Parathyroid adenoma (tissue), 2 donors: Measurements from ENCODE around the gene DGKK.

Experiments
- H2AFZ ChIP-seq: fragments of 300-600 bp; sonication (generic); one replicate; pipeline ENCODE4 v1.7.0; 2017; ENCODE audit warnings: antibody characterized with exemption, mild to moderate bottlenecking
- H3K27ac ChIP-seq: fragments of 300-600 bp; sonication (generic); one replicate; pipeline ENCODE4 v1.7.0; 2017
- H3K27me3 ChIP-seq: fragments of 300-600 bp; sonication (generic); one replicate; pipeline ENCODE4 v1.7.0; 2017; ENCODE audit warnings: low read length; ENCODE audit not compliant: control insufficient read depth, insufficient read depth
- H3K36me3 ChIP-seq: fragments of 300-600 bp; sonication (generic); one replicate; pipeline ENCODE4 v1.7.0; 2017; ENCODE audit warnings: low read length; ENCODE audit not compliant: control insufficient read depth, insufficient read depth
- H3K4me1 ChIP-seq: fragments of 300-600 bp; sonication (generic); one replicate; pipeline ENCODE4 v1.7.0; 2017; ENCODE audit warnings: control low read depth
- H3K4me2 ChIP-seq: fragments of 300-600 bp; sonication (generic); one replicate; pipeline ENCODE4 v1.7.0; 2017; ENCODE audit warnings: low read length
- H3K4me3 ChIP-seq: fragments of 300-600 bp; sonication (generic); one replicate; pipeline ENCODE4 v1.7.0; 2017; ENCODE audit warnings: low read depth, low read length
- H3K79me2 ChIP-seq: fragments of 300-600 bp; sonication (generic); one replicate; pipeline ENCODE4 v1.7.0; 2017; ENCODE audit warnings: control low read depth
- H3K9ac ChIP-seq: fragments of 300-600 bp; sonication (generic); one replicate; pipeline ENCODE4 v1.7.0; 2017; ENCODE audit warnings: mild to moderate bottlenecking
- H3K9me3 ChIP-seq: fragments of 300-600 bp; sonication (generic); one replicate; pipeline ENCODE4 v1.7.0; 2017; ENCODE audit warnings: low read length; ENCODE audit not compliant: control insufficient read depth
- CTCF ChIP-seq: fragments of 300-600 bp; sonication (generic); IDR thresholded peaks from one replicate; pipeline ENCODE4 v1.7.0; 2017; ENCODE audit warnings: antibody characterized with exemption, mild to moderate bottlenecking
- donor health status: primary hyperparathyroidism.

DGKK gene

GRCh38 chrX:50327235-50327634, 143.4 kb downstream of the DGKK start:
- Histone ChIP-seq H3K27me3 (no peaks in the 10 kb centered on the region), H3K4me3 (no peak overlapping the region), H3K36me3 (no peaks in the 10 kb centered on the region), H3K4me2 (no peak overlapping the region), H3K79me2 (no peaks in the 10 kb centered on the region), H3K27ac (no peak overlapping the region), H2AFZ (no peak overlapping the region), H3K9ac (no peak overlapping the region), H3K9me3 (no peaks in the 10 kb centered on the region), H3K4me1 (peaks cover 2% of the 10 kb centered on the region)
- no peak for TF ChIP-seq CTCF
